AG09319 (cell line): ENCODE data around the gene EPS15.
"Not testable (repeated sequence)": the region's sequence is repeated elsewhere in the genome, so short reads cannot be mapped to it uniquely, and the experiment has no call there.

Experiments
- DNase-seq: peaks from one replicate; pipeline ENCODE4 v3.0.0-alpha.2; 2010; ENCODE audit warnings: low read depth; ENCODE audit errors: extremely low read depth
- CTCF ChIP-seq: IDR thresholded peaks from 2 replicates; pipeline ENCODE4 v1.5.1; 2011; ENCODE audit warnings: low read depth, mild to moderate bottlenecking, inconsistent platforms, low read length, moderate library complexity

The EPS15 gene

GRCh38 chr1:51484591-51484990, 34.5 kb downstream of the EPS15 start:
- TF ChIP-seq CTCF: no peak
- DNase-seq: peak; percentile 73

- no peak for DNase-seq
- TF ChIP-seq CTCF: no peak
These were observed 36.2 kb downstream of the EPS15 start for GRCh38 chr1:51482881-51483280.

GRCh38 chr1:51474832-51475620, 44.0 kb downstream of the EPS15 start:
- not testable (repeated sequence) for DNase-seq

- DNase-seq: no peak
- no peak for TF ChIP-seq CTCF
These were observed 45.5 kb downstream of the EPS15 start for GRCh38 chr1:51473331-51474115.

GRCh38 chr1:51472359-51472758, 46.7 kb downstream of the EPS15 start:
- DNase-seq: no peak
- TF ChIP-seq CTCF: no peak

- no peak for DNase-seq
- TF ChIP-seq CTCF: no peak
These were observed 49.5 kb downstream of the EPS15 start for GRCh38 chr1:51469518-51469917.

GRCh38 chr1:51464828-51465227, 54.2 kb downstream of the EPS15 start:
- DNase-seq: no peak
- TF ChIP-seq CTCF: no peak
